Stimulated activated CD4-positive, alpha-beta T cell treated with anti-CD3 and anti-CD28 coated beads, Interleukin-12 subunit alpha, Interleukin-12 subunit beta, amount 100 ng/mL, for 24 hours (primary cell): ENCODE measurements around the gene BLCAP.
"Not testable (repeated sequence)": the region's sequence is repeated elsewhere in the genome, so short reads cannot be mapped to it uniquely, and the experiment has no call there.

Experiments
- DNase-seq, 2 experiments: peaks; one replicate each; pipeline ENCODE4 v3.0.0-alpha.2; 2020; ENCODE audit warnings: low read depth in 2 of 2

BLCAP gene, protein sequence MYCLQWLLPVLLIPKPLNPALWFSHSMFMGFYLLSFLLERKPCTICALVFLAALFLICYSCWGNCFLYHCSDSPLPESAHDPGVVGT

GRCh38 chr20:37527638-37528445 is at the start of gene BLCAP:
Gene BLCAP (minus strand): TSS chr20:37527876. CDS start chr20:37519174, 8,702 bp downstream.
- peak; percentile 81 to 86 for DNase-seq

DNA sequence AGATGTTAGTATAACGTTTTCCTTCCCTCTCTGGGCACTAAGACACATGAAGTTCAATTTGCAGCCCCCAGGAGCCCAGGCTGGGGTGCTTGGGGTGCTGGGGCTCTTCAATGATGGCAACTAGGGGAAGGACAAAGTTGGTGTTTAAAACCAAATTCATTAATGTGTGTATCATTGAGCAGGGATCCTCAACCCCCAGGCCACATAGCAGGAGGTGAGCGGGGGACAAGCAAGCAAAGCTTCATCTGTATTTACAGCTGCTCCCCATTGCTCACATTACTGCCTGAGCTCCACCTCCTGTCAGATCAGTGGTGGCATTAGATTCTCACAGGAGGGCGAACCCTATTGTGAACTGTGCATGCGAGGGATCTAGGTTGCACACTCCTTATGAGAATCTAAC is 49.8 kb upstream of the BLCAP start:
- DNase-seq, result not testable (repeated sequence)

- DNase-seq, result no peak
These were observed 49.2 kb upstream of the BLCAP start for GRCh38 chr20:37576911-37577310.

DNA sequence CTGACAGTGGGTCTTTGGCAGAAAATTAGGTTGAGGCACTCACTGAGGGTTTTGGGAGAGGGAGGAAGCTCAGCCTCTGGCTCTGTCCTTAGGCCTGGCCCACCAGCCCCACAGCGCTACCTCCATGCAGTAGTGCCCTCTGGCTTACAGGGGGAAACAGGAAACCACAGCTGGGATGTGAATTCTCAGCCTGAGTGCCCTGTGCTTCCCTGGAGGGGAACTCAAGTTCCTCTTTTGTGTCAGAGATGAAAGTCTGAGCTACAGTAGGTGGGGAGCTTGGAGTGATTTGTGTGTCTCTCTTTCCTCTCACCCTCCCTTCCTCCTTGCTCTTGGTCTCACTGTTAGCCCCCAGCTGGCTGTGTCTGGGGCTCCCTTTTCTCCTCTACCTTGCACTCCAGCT is 48.2 kb upstream of the BLCAP start:
- DNase-seq, result no peak

DNA sequence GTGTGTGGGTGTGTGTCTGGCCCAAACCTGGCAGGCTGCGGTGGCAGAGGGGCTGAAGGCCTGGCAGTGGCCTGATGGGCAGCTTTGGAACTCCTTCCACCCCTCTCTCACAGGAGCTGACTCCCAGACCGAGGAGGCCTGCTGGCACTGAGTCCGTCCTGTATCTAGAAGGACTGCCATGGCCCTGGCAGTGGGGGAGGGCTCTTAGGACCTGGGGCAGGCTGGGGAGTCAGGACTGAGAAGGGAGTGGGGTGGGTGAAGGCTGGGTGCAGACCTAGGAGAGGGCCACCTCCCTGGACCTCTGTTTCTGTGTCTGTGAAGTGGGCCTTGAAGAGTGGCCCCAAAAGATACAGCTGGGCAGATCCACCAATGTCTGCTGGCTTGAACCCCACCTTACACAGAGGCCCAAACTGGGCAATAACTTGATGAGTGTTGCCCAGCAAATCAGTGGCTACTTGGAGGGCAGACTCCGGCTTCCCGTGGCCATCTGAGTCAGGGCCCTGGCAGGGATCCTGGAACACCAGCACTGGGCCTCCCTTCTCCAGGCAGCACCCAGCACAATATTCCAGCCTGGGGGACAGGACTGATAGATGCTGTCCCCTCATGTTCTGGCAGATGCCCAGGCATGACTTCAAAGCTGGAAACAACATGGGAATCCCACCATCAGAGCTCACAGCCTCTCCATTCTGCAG is 46.7 kb upstream of the BLCAP start:
- no peak for DNase-seq

DNA sequence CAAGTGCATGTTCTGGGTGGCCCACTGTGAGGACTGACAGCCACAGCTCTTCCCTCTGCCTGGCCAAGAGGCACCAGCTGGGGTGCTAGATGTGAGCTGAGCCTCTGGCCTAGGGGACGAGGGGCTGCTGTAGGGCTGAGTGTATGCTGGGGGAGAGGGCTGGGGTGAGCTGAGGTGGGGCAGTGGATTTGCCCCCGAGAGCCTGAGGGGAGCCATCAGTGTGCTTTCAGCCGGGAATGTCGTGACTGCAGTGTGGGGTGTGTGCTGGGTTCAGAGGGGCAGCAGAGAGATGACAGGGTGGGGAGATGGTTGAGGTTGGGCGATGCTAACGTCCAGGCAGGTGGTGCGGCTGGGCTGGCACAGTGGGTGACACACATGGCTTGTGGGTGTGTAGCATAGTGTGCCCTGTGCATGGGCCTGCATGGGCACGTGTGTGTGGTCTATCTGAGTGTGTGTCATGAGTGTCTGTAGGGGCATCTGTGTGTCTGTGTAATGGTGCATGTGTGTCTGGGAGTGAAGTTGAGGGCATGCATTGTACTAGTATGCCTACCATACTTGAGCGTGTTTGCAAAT is 46.0 kb upstream of the BLCAP start:
- DNase-seq, result no peak

DNA sequence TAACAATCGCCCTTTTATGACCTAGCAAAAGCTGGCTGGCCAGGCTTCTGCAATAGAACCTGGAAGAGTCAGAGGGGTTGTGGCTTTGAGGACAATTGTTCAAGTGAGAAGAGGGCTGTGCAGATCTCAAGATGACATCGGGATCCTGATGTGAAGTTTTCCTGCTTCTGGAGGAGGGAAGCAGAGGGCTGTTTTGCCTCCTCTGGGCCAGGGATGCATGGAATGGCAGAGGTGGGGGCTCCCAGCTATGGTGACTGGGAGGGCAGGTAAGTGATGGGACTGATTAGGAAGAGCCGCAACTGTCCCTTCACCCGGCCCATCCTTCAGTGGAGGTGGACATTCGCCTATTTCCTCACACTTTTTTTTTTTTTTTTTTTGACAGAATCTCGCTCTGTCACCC is 43.4 kb upstream of the BLCAP start:
- no peak for DNase-seq

DNA sequence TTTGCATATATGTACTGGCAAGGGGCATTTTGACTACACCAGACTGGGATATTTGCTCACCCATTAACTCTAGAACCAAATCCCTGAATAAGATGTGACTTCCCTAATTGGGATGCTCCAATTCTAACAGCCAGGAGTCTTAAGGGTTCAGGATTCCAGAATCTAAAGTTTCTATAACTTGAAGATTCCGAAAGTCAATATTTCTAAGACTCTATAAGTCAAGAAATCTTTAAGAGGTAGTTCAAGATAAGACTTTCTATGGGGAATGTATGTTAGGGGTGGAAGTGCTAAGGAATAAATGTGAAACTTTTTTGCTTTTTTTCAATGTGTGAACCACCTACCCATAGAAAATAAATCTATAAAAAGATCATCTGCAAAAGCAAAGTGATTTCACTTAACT is 42.7 kb upstream of the BLCAP start:
- no peak for DNase-seq

DNA sequence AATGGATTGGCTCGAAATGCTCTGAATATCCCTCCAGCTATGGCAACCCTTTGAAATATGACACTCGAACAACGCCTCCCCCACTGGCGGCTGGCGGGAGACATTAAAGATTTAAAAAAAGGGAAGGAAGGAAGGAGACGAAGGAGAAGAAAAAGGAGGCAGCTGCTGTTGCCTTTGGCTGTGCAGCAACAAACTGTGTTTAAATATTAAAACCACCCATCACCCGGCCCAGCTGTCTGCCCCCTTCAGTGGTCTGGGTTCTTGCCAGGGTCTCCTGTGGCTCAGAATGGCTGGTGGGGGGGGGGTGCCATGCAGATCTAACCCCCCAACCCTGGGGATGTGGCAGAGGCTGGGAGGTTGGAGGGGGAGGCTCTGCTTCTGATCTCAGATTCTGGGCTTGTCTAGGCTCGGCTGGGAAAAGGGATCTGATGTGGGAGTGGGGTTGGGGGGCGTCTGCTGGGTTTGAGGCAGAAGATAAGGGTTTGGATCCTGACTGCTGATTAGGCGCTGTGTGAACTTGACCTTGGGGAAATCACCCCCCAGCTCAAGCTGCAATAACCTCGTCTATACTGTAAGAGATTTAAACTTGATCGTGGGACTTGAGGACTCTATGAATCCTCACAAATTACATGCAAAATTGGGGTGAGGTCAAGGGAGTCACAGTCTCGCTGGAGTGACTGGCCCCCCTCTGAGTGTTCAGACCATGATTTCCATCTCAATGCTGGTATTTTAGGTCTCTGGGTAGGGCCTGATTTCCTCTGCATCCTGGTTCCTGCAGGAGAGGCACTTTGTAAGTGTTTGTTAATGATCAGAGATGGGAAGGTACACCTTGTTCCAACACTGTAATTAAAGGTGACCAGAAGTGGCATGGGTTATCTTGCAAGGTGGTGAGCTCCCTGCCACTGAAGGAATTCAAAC is 40.3 kb upstream of the BLCAP start:
- DNase-seq, result no peak

DNA sequence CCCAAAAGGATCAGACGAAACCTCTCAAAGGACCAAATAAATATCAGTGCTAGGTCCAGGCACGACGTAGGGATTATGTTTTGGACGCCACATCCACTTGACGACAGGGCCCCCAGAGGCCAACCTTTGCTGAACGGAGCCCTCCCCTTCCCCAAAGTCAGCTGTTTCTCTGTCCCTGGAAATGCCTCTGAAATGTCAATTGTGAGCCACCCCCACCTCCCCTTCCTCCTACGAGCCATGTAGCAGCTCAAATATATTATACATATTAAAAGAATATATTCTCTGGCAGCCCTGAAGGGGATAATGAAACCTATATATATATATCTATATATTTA is 39.6 kb upstream of the BLCAP start:
- DNase-seq, result no peak

- DNase-seq, result no peak
These were observed 39.1 kb upstream of the BLCAP start for GRCh38 chr20:37566590-37567330.

GRCh38 chr20:37565134-37565811 is 37.6 kb upstream of the BLCAP start:
- no peak for DNase-seq

- DNase-seq, result peak in 1 of 2 experiments; percentile 44
These were observed 36.9 kb upstream of the BLCAP start for GRCh38 chr20:37564388-37565133.

GRCh38 chr20:37564016-37564387 is 36.3 kb upstream of the BLCAP start:
- DNase-seq, result no peak

DNA sequence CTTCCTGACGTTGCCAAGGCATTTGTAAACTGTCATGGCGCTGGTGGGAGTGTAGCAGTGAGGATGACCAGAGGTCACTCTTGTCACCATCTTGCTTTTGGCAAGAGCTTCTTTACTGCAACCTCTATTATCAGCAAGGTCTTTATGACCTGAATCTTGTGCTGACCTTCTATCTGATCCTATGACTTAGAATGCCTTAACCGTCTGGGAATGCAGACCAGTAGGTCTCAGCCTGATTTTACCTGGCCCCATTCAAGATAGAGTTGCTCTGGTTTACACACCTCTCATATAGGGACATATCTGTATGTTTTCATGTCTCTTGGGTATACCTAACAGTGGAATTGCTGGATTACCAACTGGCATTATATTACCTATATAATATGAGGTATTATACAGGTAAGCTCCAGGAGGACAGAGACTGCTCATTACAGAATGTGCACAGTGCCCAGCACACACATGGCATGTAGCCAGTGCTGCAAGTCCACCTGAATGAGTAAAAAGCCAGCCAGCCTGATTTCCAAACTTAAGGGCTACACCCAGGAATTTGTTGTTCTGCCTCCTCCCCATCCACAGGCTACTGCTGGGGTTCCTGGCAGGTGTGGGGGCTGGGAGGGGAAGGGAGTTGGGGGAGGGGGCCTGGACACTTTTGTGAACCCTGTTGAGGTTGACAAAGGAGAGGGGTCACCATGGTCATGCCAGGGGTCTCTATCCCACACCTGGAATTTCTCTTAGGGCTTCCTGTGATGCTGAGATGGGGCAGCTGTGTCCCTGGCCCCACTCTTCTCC is 35.2 kb upstream of the BLCAP start:
- no peak for DNase-seq

DNA sequence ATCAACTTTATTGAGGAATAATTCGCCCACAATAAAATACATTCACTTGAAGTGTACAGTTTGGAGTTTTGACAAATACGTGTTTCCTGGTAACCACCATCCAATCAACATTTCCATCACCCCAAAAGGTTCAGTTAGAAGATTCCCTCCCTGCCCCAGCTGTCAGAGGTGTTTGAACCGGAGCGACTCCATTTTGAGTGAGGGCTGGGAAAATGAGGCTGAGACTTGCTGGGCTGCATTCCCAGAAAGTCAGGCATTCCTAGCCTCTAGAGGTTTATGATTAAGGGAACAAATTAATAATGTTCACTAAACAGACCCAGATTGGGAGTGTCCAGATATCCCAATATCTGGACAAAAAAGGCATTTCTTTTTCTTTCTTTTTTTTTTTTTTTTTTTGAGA is 33.0 kb upstream of the BLCAP start:
- DNase-seq, result no peak

GRCh38 chr20:37559312-37560027 is 31.8 kb upstream of the BLCAP start:
- no peak for DNase-seq

DNA sequence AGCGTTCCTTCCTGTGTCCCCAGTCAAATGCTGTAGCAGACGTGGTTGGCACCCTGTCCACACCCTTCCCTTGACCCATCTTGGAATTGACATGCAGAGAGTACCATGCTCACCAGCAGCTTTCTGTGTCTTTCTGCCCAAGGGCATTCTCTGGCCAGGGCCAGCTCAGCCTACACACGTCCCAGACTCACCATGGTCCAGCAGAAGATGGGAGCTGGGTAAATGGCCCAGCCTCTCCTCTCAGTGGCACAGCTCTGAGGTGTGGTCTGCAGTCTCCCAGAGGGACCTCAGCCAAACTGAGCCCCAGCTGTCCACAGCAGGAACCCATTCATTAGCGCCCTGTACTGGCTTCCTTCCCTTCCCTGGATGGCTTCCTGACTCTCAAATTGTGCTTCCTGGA is 31.1 kb upstream of the BLCAP start:
- no peak for DNase-seq
